ENCODE measurements around the gene MEGF6. TPM values are rescaled to one million over a fixed set of nuclear protein-coding genes. Genes with fewer than 3 reads are reported as not detected.

Gene MEGF6
- total RNA-seq, 1 donor from 2014 or later = 198 TPM

- no peak for DNase-seq (ENCODE audit: low spot score)
- Mint-ChIP-seq H3K4me3 (ENCODE audit: unreplicated experiment) (no peak overlapping the region), H3K27ac (ENCODE audit: unreplicated experiment) (no peak overlapping the region), H3K27me3 (ENCODE audit: unreplicated experiment) (peaks cover 2% of the 10 kb centered on the region), H3K4me1 (ENCODE audit: unreplicated experiment) (no peaks in the 10 kb centered on the region), H3K9me3 (ENCODE audit: unreplicated experiment) (no peaks in the 10 kb centered on the region), H3K36me3 (ENCODE audit: low read depth, unreplicated experiment) (peaks cover 8% of the 10 kb centered on the region)
- TF ChIP-seq CTCF (IDR thresholded peaks at IDR 0.05; ENCODE audit: unreplicated experiment) = no peak
These were observed 59.6 kb downstream of the MEGF6 start for GRCh38 chr1:3551711-3552110.

GRCh38 chr1:3551290-3551678, 60.0 kb downstream of the MEGF6 start:
- Mint-ChIP-seq H3K27ac (ENCODE audit: unreplicated experiment) (no peak overlapping the region), H3K36me3 (ENCODE audit: low read depth, unreplicated experiment) (peaks cover 5% of the 10 kb centered on the region), H3K27me3 (ENCODE audit: unreplicated experiment) (peaks cover 2% of the 10 kb centered on the region), H3K9me3 (ENCODE audit: unreplicated experiment) (no peaks in the 10 kb centered on the region), H3K4me3 (ENCODE audit: unreplicated experiment) (no peak overlapping the region), H3K4me1 (ENCODE audit: unreplicated experiment) (no peaks in the 10 kb centered on the region)
- TF ChIP-seq CTCF (IDR thresholded peaks at IDR 0.05; ENCODE audit: unreplicated experiment) = no peak
- DNase-seq (ENCODE audit: low spot score) = no peak

- Mint-ChIP-seq H3K27me3 (ENCODE audit: unreplicated experiment) (peaks cover 2% of the 10 kb centered on the region), H3K4me3 (ENCODE audit: unreplicated experiment) (peak overlapping the region; percentile 42), H3K9me3 (ENCODE audit: unreplicated experiment) (no peaks in the 10 kb centered on the region), H3K4me1 (ENCODE audit: unreplicated experiment) (no peaks in the 10 kb centered on the region), H3K36me3 (ENCODE audit: low read depth, unreplicated experiment) (peaks cover 5% of the 10 kb centered on the region), H3K27ac (ENCODE audit: unreplicated experiment) (no peak overlapping the region)
- no peak for DNase-seq (ENCODE audit: low spot score)
- no peak for TF ChIP-seq CTCF (IDR thresholded peaks at IDR 0.05; ENCODE audit: unreplicated experiment)
These were observed 60.6 kb downstream of the MEGF6 start for GRCh38 chr1:3550511-3551289.

GRCh38 chr1:3548895-3549294, 62.4 kb downstream of the MEGF6 start:
- H3K27me3 Mint-ChIP-seq (ENCODE audit: unreplicated experiment) = no peaks in the 10 kb centered on the region

More at GRCh38 chr1:3548895-3549294, 62.4 kb downstream of the MEGF6 start:
- peaks cover 5% of the 10 kb centered on the region for H3K36me3 Mint-ChIP-seq (ENCODE audit: low read depth, unreplicated experiment)
- H3K4me1 Mint-ChIP-seq (ENCODE audit: unreplicated experiment) = no peaks in the 10 kb centered on the region
- TF ChIP-seq CTCF (IDR thresholded peaks at IDR 0.05; ENCODE audit: unreplicated experiment) = no peak
- no peak overlapping the region for H3K27ac Mint-ChIP-seq (ENCODE audit: unreplicated experiment)
- no peak overlapping the region for H3K4me3 Mint-ChIP-seq (ENCODE audit: unreplicated experiment)
- H3K9me3 Mint-ChIP-seq (ENCODE audit: unreplicated experiment) = no peaks in the 10 kb centered on the region
- DNase-seq (ENCODE audit: low spot score) = no peak

Data from endothelial cell (in vitro differentiated cells).